GM23338 (cell line): ENCODE data around the gene ARL10.

Experiments
- CREB1 ChIP-seq: fragments of 250-450 bp; sonication (Bioruptor Pico); IDR thresholded peaks from 2 replicates; pipeline ENCODE4 v1.5.0; 2020; ENCODE audit warnings: low read depth, mild to moderate bottlenecking, moderate library complexity
- CTCF ChIP-seq, 2 experiments: fragments of 200-600 bp in 1 of 2; sonication (generic) in 1 of 2; conservative IDR thresholded peaks; 2 replicates each; pipeline versions ENCODE4 v1.5.1 to v1.6.1; 2016 to 2017; ENCODE audit warnings: antibody characterized with exemption in 2 of 2, low read depth in 2 of 2, mild to moderate bottlenecking in 2 of 2, moderate library complexity in 1 of 2
- EZH2 ChIP-seq: fragments of 200-600 bp; sonication (generic); IDR thresholded peaks from one replicate; pipeline ENCODE4 v1.8.0; 2017; ENCODE audit warnings: antibody characterized with exemption, mild to moderate bottlenecking, low read depth; ENCODE audit not compliant: unreplicated experiment
- EZH2phosphoT487 ChIP-seq: fragments of 200-600 bp; sonication (generic); IDR thresholded peaks from one replicate; pipeline ENCODE4 v1.8.1; 2018; ENCODE audit warnings: antibody characterized with exemption; ENCODE audit not compliant: unreplicated experiment
- JUNB ChIP-seq: IDR thresholded peaks from one replicate; pipeline ENCODE4 v1.6.1; 2016; ENCODE audit warnings: antibody characterized with exemption; ENCODE audit not compliant: unreplicated experiment
- NANOG ChIP-seq: IDR thresholded peaks from 2 replicates; pipeline ENCODE4 v1.6.1; 2016; ENCODE audit warnings: antibody characterized with exemption, borderline replicate concordance
- POLR2AphosphoS5 ChIP-seq: IDR thresholded peaks from 2 replicates; pipeline ENCODE4 v1.6.1; 2016; ENCODE audit warnings: antibody characterized with exemption, low read depth
- REST ChIP-seq: IDR thresholded peaks from one replicate; pipeline ENCODE4 v1.6.1; 2018; ENCODE audit warnings: antibody characterized with exemption; ENCODE audit not compliant: unreplicated experiment
- ZNF114 ChIP-seq: fragments of 250-450 bp; sonication (Bioruptor Pico); IDR thresholded peaks from 2 replicates; pipeline ENCODE4 v1.5.0; 2020; ENCODE audit warnings: mild to moderate bottlenecking, moderate library complexity
- TF ChIP-seq, protein P1 (sequence below): IDR thresholded peaks from 2 replicates; pipeline ENCODE4 v1.6.1; 2016; ENCODE audit warnings: antibody characterized with exemption

DNA sequence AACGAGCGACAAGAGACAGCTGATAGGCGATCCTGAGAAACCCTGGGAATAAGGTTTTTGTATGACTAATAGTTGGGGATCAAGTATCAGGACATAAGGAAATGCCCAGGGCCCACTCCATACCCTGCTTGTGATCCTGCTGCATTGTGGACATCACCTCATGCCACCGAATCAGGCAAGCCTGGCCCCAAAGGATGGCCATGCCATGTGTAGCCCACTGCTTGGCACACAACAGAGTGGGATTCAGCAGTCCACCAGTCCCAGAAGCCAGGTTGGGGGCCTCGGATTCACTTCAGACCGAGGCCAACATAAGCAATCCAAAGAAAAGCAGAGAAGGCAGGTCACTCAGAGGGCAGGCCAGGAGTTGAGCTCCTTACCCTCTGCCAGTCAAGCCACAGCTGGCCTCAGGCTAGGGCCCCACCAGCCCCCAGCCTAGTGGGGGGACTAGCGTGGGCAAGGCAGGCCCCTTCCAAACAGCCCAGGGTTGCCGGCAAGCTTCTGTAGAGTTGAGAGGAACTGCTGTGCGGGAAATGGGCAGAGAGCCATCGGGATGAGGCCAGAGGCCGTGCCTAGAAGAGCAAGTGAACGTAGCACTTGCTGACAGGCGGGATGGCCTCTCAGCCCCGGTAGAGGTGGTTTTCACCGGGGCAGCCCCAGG is 18.1 kb downstream of the ARL10 start:
- TF ChIP-seq CTCF (conservative IDR thresholded peaks at IDR 0.05; ENCODE audit: low read depth in 2 of 2) (no peak), POLR2AphosphoS5 (no peak), EZH2phosphoT487 (no peak), EZH2 (no peak), JUNB (no peak), REST (no peak), ZNF114 (no peak), NANOG (no peak), CREB1 (CRISPR knock-in tag) (no peak)
- TF ChIP-seq, protein P1, sequence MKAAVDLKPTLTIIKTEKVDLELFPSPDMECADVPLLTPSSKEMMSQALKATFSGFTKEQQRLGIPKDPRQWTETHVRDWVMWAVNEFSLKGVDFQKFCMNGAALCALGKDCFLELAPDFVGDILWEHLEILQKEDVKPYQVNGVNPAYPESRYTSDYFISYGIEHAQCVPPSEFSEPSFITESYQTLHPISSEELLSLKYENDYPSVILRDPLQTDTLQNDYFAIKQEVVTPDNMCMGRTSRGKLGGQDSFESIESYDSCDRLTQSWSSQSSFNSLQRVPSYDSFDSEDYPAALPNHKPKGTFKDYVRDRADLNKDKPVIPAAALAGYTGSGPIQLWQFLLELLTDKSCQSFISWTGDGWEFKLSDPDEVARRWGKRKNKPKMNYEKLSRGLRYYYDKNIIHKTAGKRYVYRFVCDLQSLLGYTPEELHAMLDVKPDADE = no peak
